ENCODE data around the gene SPIN2B. TPM values are rescaled to one million over a fixed set of nuclear protein-coding genes. Genes with fewer than 3 reads are reported as not detected.

Gene SPIN2B
- total RNA-seq (2012; rRNA removed) (3.0 and 7.2 TPM in 2 replicates), polyA plus RNA-seq (2012; rRNA removed) (8.6 and 9.3 TPM in 2 replicates), Bru-seq, nascent RNA (percentile 54 among the genes with signal in this experiment), BruChase-seq, experiment 1, labeled RNA remaining after a 6-hour chase (percentile 60 among the genes with signal in this experiment), BruChase-seq, experiment 2, labeled RNA remaining after a 2-hour chase (percentile 70 among the genes with signal in this experiment)
- 1.6 and 4.1 TPM in 2 replicates for polyA plus RNA-seq (2012; cell fraction: cytosol; rRNA removed)
- 12.9 and 27.0 TPM in 2 replicates for polyA plus RNA-seq (2012; cell fraction: nucleus; rRNA removed; ENCODE audit: low replicate concordance)
- long read RNA-seq, partial matches to known transcripts, result 2 of 8 reads
- long read RNA-seq, other reads (novel, unspliced or antisense), result 3 of 8 reads

DNA sequence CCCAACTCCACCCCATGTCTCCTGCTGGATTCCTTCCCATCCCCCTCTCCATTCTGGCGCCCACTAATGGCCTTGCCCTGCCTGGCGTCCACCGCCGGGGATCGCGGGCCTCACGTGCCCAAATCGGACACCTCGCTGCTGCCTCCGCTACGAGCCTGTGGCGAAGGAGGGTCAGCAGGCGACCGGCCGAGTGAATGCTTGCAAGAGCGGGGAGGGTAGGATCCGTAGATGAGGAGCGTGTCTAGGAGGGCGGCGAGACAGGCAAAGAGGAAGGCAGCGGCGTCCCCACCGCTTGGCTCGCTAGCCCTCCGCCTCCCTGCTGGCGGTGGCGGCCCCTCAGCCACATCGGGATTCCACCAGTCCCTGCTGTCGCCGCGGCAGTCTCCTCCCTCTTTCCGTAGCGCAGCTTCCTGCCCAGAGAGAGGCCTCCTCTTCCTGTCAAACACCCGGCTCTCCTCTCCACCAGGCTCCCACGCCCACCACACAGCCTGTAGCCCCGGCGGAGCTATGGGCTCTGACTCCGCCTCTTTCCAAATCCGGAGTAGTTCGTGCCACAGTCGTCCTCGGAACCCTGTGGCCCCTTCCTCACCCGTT lies at the start of gene SPIN2B:
SPIN2B (minus strand) TSS at position 387 of the 594 bp plus-strand sequence.
- H4K8ac ChIP-seq (ENCODE audit: low read depth in 2 of 2, low read length in 2 of 2), result peak within 1 kb of the TSS; percentile 4 to 77
- peak within 1 kb of the TSS; percentile 96 for H3K14ac ChIP-seq (replicated peaks; ENCODE audit: low read depth, low read length)
- no peaks in the 10 kb centered on the region for H3K79me1 ChIP-seq (ENCODE audit: low read depth in 1 of 2, low read length in 2 of 2)
- H4K20me1 ChIP-seq (ENCODE audit: insufficient read depth, low read length), result no peaks in the 10 kb centered on the region
- H2BK15ac ChIP-seq (ENCODE audit: low read depth, low read length), result no peak within 1 kb of the TSS
- H3K27ac ChIP-seq (ENCODE audit: insufficient read depth, low read length), result peak within 1 kb of the TSS; percentile 92
- CTCF ChIA-PET, result no interaction called here
- in situ Hi-C loops (cut with MboI; ENCODE audit: low sequenced_read_pairs) (loop anchor here (25.0 kb wide), 1 partner anchor 309 kb away; no protein-coding TSS in a partner anchor), intact Hi-C loops (cut with micrococcal nuclease) (no loop called here), dilution Hi-C loops (cut with HindIII; ENCODE audit: low sequenced_read_pairs, unreplicated experiment) (no loop called here)
- ATAC-seq (ENCODE audit: low read depth) (peak; percentile 97), DNase-seq (peak; percentile 70)
- POLR2A ChIA-PET (ENCODE audit: unreplicated experiment), result interaction anchor here (0.6 kb wide), 1 partner anchor 34 kb away, joined by 3 read pairs; no protein-coding TSS in a partner anchor
- peak within 1 kb of the TSS; percentile 83; the same call in 1 of the 2 replicates for H3K18ac ChIP-seq (ENCODE audit: low read depth, low read length)
- H4K5ac ChIP-seq (ENCODE audit: low read depth, low read length), result peak within 1 kb of the TSS; percentile 80
- H4K91ac ChIP-seq (ENCODE audit: insufficient read depth, low read depth, low read length), result peak within 1 kb of the TSS; percentile 84
- H2BK120ac ChIP-seq (ENCODE audit: low read depth, low read length), result peak within 1 kb of the TSS; percentile 82; the same call in 1 of the 2 replicates
- peak within 1 kb of the TSS; percentile 75 for H3K4me2 ChIP-seq (ENCODE audit: low read depth, low read length)
- peaks cover 4% of the 10 kb centered on the region; the same call in 1 of the 2 replicates for H3K36me3 ChIP-seq (ENCODE audit: control insufficient read depth, insufficient read depth, low read length)
- 48% methylated on average over 22 of the region's 43 CpGs; no CpG with 5 or more reads in 1 of the 2 experiments for WGBS, 2 experiments (ENCODE audit: extremely low coverage in 2 of 2, insufficient read length in 1 of 2)
- H3K23ac ChIP-seq (ENCODE audit: low read depth, low read length), result no peak within 1 kb of the TSS; the same call in 1 of the 2 replicates
- H3K9me3 ChIP-seq (ENCODE audit: control insufficient read depth, insufficient read depth, low read length), result no peaks in the 10 kb centered on the region
- peak within 1 kb of the TSS; percentile 88 for H2AK9ac ChIP-seq (replicated peaks; ENCODE audit: low read depth, low read length, poor library complexity)
- H3K27me3 ChIP-seq (ENCODE audit: control insufficient read depth, insufficient read depth, low read length), result no peaks in the 10 kb centered on the region
- H2BK20ac ChIP-seq (ENCODE audit: low read depth, low read length), result no peak within 1 kb of the TSS
- no peaks in the 10 kb centered on the region for H3K4me1 ChIP-seq (ENCODE audit: control insufficient read depth, insufficient read depth, low read length)
- BruUV-seq (replicated peaks), result no TSS peak
- H2AK5ac ChIP-seq (ENCODE audit: low read depth, low read length), result no peak within 1 kb of the TSS
- H3K56ac ChIP-seq (ENCODE audit: extremely low read depth, insufficient read depth, low read length), result no peak within 1 kb of the TSS
- H2BK5ac ChIP-seq (ENCODE audit: low read depth, low read length, poor library complexity, severe bottlenecking), result peak within 1 kb of the TSS; percentile 90
- H2AFZ ChIP-seq (replicated peaks; ENCODE audit: low read length, poor library complexity), result peak within 1 kb of the TSS; percentile 93
- peak within 1 kb of the TSS; percentile 93 for H3K4ac ChIP-seq (ENCODE audit: low read depth, low read length)
- TF ChIP-seq CHD1 (IDR thresholded peaks at IDR 0.05; ENCODE audit: low read depth, low read length) (no peak), MAFK (IDR thresholded peaks at IDR 0.05; ENCODE audit: low read depth, low read length) (no peak), SMC3 (IDR thresholded peaks at IDR 0.05; ENCODE audit: low read depth, low read length) (no peak), POLR2A (IDR thresholded peaks at IDR 0.05; ENCODE audit: low read depth, low read length) (no peak), FOS (IDR thresholded peaks at IDR 0.05; ENCODE audit: low read depth, low read length) (no peak), RCOR1 (IDR thresholded peaks at IDR 0.05; ENCODE audit: insufficient replicate concordance, low read length) (no peak), RAD21 (IDR thresholded peaks at IDR 0.05; ENCODE audit: low read length) (no peak), RFX5 (IDR thresholded peaks at IDR 0.05; ENCODE audit: low read depth, low read length) (no peak), NFE2L2 (IDR thresholded peaks at IDR 0.05; ENCODE audit: low read depth, low read length) (no peak), MAZ (IDR thresholded peaks at IDR 0.05; ENCODE audit: borderline replicate concordance, low read depth, low read length) (no peak), CEBPB (IDR thresholded peaks at IDR 0.05; ENCODE audit: low read depth, low read length) (no peak), BHLHE40 (IDR thresholded peaks at IDR 0.05; ENCODE audit: low read depth, low read length) (peak; percentile 69)
- TF ChIP-seq, protein P1, sequence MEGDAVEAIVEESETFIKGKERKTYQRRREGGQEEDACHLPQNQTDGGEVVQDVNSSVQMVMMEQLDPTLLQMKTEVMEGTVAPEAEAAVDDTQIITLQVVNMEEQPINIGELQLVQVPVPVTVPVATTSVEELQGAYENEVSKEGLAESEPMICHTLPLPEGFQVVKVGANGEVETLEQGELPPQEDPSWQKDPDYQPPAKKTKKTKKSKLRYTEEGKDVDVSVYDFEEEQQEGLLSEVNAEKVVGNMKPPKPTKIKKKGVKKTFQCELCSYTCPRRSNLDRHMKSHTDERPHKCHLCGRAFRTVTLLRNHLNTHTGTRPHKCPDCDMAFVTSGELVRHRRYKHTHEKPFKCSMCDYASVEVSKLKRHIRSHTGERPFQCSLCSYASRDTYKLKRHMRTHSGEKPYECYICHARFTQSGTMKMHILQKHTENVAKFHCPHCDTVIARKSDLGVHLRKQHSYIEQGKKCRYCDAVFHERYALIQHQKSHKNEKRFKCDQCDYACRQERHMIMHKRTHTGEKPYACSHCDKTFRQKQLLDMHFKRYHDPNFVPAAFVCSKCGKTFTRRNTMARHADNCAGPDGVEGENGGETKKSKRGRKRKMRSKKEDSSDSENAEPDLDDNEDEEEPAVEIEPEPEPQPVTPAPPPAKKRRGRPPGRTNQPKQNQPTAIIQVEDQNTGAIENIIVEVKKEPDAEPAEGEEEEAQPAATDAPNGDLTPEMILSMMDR (conservative IDR thresholded peaks at IDR 0.05; ENCODE audit: low read depth, low read length), result 0 out of 2 replicates have a peak, but pooled peaks have one; percentile 3
- TF ChIP-seq, protein P2, sequence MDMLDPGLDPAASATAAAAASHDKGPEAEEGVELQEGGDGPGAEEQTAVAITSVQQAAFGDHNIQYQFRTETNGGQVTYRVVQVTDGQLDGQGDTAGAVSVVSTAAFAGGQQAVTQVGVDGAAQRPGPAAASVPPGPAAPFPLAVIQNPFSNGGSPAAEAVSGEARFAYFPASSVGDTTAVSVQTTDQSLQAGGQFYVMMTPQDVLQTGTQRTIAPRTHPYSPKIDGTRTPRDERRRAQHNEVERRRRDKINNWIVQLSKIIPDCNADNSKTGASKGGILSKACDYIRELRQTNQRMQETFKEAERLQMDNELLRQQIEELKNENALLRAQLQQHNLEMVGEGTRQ (IDR thresholded peaks at IDR 0.05; ENCODE audit: low read depth, low read length), result peak; percentile 52; the same call in 1 of the 2 replicates
- no peaks in the 10 kb centered on the region for H3K9me1 ChIP-seq (ENCODE audit: insufficient read depth, low read length)
- H3K4me3 ChIP-seq (ENCODE audit: insufficient read depth, low read depth, low read length), result peak within 1 kb of the TSS; percentile 95
- peak within 1 kb of the TSS; percentile 95 for H3K9ac ChIP-seq (ENCODE audit: low read depth, low read length)

Measured in IMR-90 (cell line).